HG02943 (cell line): ENCODE results near the gene RAB4B.
"Not testable (repeated sequence)": the region's sequence is repeated elsewhere in the genome, so short reads cannot be mapped to it uniquely, and the experiment has no call there.

Source experiments
- ATAC-seq: cut with Tn5 transposase; IDR thresholded peaks from one replicate; pipeline ENCODE4 v1.9.1; 2021; ENCODE audit warnings: mild to moderate bottlenecking, low read depth, moderate library complexity; ENCODE audit not compliant: unreplicated experiment

Gene RAB4B

GRCh38 chr19:40801426-40802299 lies 23.6 kb downstream of the RAB4B start:
- no peak for ATAC-seq

- ATAC-seq, result no peak
Observed at GRCh38 chr19:40802300-40803169, 24.5 kb downstream of the RAB4B start.

GRCh38 chr19:40803170-40803856 lies 25.3 kb downstream of the RAB4B start:
- ATAC-seq, result no peak

GRCh38 chr19:40803857-40804782 lies 26.1 kb downstream of the RAB4B start:
- no peak for ATAC-seq

GRCh38 chr19:40804783-40805242 lies 26.8 kb downstream of the RAB4B start:
- ATAC-seq, result no peak

- no peak for ATAC-seq
Observed at GRCh38 chr19:40805258-40805868, 27.3 kb downstream of the RAB4B start.

GRCh38 chr19:40806423-40807146 lies 28.5 kb downstream of the RAB4B start:
- no peak for ATAC-seq

GRCh38 chr19:40807147-40808020 lies 29.3 kb downstream of the RAB4B start:
- no peak for ATAC-seq

- ATAC-seq, result no peak
Observed at GRCh38 chr19:40808021-40808325, 29.9 kb downstream of the RAB4B start.

- no peak for ATAC-seq
Observed at GRCh38 chr19:40808497-40808896, 30.4 kb downstream of the RAB4B start.

- ATAC-seq, result no peak
Observed at GRCh38 chr19:40809358-40810086, 31.5 kb downstream of the RAB4B start.

- ATAC-seq, result no peak
Observed at GRCh38 chr19:40810160-40810559, 32.1 kb downstream of the RAB4B start.

GRCh38 chr19:40810649-40811408 lies 32.8 kb downstream of the RAB4B start:
- ATAC-seq, result not testable (repeated sequence)

- ATAC-seq, result no peak
Observed at GRCh38 chr19:40811478-40812341, 33.7 kb downstream of the RAB4B start.

GRCh38 chr19:40812571-40812970 lies 34.5 kb downstream of the RAB4B start:
- ATAC-seq, result not testable (repeated sequence)

GRCh38 chr19:40813182-40813581 lies 35.1 kb downstream of the RAB4B start:
- no peak for ATAC-seq
